Natural killer cell (primary cell): ENCODE data around the gene GZMM. TPM values are rescaled to one million over a fixed set of nuclear protein-coding genes. Genes with fewer than 3 reads are reported as not detected.

Experiments
- ATAC-seq, 3 donors: fragments of 150-1000 bp in 2 of 3; fragments of 200-7000 bp in 1 of 3; cut with Tn5 transposase; 1 replicate in 1 of 3; 2 replicates in 2 of 3; pipeline ENCODE4 v1.10.0; 2021; ENCODE audit warnings: mild to moderate bottlenecking in 2 of 3, moderate library complexity in 2 of 3
- DNase-seq, 2 donors: peaks; one replicate each; pipeline versions ENCODE4 v3.0.0 to v3.0.0-alpha.2; 2013 to 2021; ENCODE audit warnings: mixed read lengths in 1 of 2
- H3K27ac ChIP-seq: one replicate; pipeline ENCODE4 v1.5.1; 2013; ENCODE audit warnings: mild to moderate bottlenecking, low read length
- H3K27me3 ChIP-seq: one replicate; pipeline ENCODE4 v1.6.1; 2013; ENCODE audit warnings: low read length; ENCODE audit not compliant: control insufficient read depth, insufficient read depth
- H3K36me3 ChIP-seq: one replicate; pipeline ENCODE4 v1.6.1; 2013; ENCODE audit warnings: low read length; ENCODE audit not compliant: control insufficient read depth, insufficient read depth
- H3K4me1 ChIP-seq: one replicate; pipeline ENCODE4 v1.6.1; 2013; ENCODE audit warnings: low read length; ENCODE audit not compliant: control insufficient read depth, insufficient read depth
- H3K4me3 ChIP-seq: one replicate; pipeline ENCODE4 v1.5.1; 2013; ENCODE audit warnings: low read length
- H3K9me3 ChIP-seq: one replicate; pipeline ENCODE4 v1.6.1; 2013; ENCODE audit warnings: low read length; ENCODE audit not compliant: control insufficient read depth, insufficient read depth
- H3K27ac Mint-ChIP-seq, 2 donors: one replicate each; pipeline ENCODE4 v1.8.0; 2022; ENCODE audit warnings: mild to moderate bottlenecking in 2 of 2, mixed read lengths in 2 of 2, moderate library complexity in 1 of 2
- H3K27me3 Mint-ChIP-seq, 2 donors: one replicate each; pipeline ENCODE4 v1.8.0; 2022; ENCODE audit warnings: low read depth in 2 of 2, mixed read lengths in 2 of 2
- H3K36me3 Mint-ChIP-seq: one replicate; pipeline ENCODE4 v1.8.0; 2022; ENCODE audit warnings: mixed read lengths
- H3K4me1 Mint-ChIP-seq, 2 donors: one replicate each; pipeline ENCODE4 v1.8.0; 2022; ENCODE audit warnings: mixed read lengths in 2 of 2
- H3K4me3 Mint-ChIP-seq: one replicate; pipeline ENCODE4 v1.8.0; 2022; ENCODE audit warnings: mild to moderate bottlenecking, moderate library complexity, mixed read lengths
- H3K9me3 Mint-ChIP-seq, 2 donors: one replicate each; pipeline ENCODE4 v1.8.0; 2022; ENCODE audit warnings: mixed read lengths in 2 of 2
- CTCF ChIP-seq: fragments of 200-600 bp; IDR thresholded peaks from one replicate; pipeline ENCODE4 v1.8.0; 2022; ENCODE audit warnings: antibody characterized with exemption
- WGBS: methylation state at CpG from one replicate; pipeline ENCODE4 v1.1.7; 2013; ENCODE audit warnings: missing lambda C conversion rate; ENCODE audit not compliant: insufficient coverage; 5-methylcytosine and 5-hydroxymethylcytosine counted together
- intact Hi-C: fragments of 100-400 bp; cut with micrococcal nuclease; formaldehyde crosslinking; loops from one replicate; pipeline ENCODE4 v1.14.2; 2022
- total RNA-seq, 4 donors: library from RNA; stranded (reverse); fragments of 120-200 nt in 1 of 4; gene quantifications; one replicate each; pipeline versions ENCODE4 v1.2.3 to v1.2.4, GENCODE V29; 2013 to 2022

Gene GZMM
- total RNA-seq, 3 donors from 2014 or later (not counting 1 experiment from before 2014, with no cell fraction given), result 186 to 286 (median 253) TPM

DNA sequence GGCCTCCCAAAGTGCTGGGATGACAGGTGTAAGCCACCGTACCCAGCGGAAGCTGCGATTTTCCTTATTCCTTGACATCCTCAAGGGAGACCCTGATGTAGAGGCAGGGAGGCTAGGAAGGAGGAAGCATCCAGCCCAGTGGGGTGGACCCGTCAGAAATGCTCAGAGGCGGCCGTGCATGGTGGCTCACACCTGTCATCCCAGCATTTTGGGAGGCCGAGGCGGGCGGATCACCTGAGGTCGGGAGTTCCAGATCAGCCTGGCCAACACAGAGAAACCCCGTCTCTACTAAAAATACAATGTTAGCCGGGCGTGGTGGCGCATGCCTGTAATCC, 11.6 kb downstream of the GZMM start:
- Histone ChIP-seq H3K9me3 (no peaks in the 10 kb centered on the region), H3K27ac (no peak overlapping the region), H3K27me3 (no peaks in the 10 kb centered on the region), H3K36me3 (no peaks in the 10 kb centered on the region), H3K4me1 (peaks cover 8% of the 10 kb centered on the region), H3K4me3 (no peak overlapping the region)
- Mint-ChIP-seq H3K27me3 (no peaks in the 10 kb centered on the region), H3K4me3 (no peak overlapping the region), H3K9me3 (no peaks in the 10 kb centered on the region), H3K36me3 (no peaks in the 10 kb centered on the region), H3K27ac (no peak overlapping the region), H3K4me1 (peaks cover 0 to 15% of the 10 kb centered on the region in 2 donors)
- WGBS, result 95% methylated on average over 11 of the region's 14 CpGs
- no peak for ATAC-seq
- no peak for DNase-seq
- intact Hi-C loops, result no loop called here
- TF ChIP-seq CTCF, result no peak

GRCh38 chr19:556611-557382, 12.9 kb downstream of the GZMM start:
- Mint-ChIP-seq H3K27me3 (no peaks in the 10 kb centered on the region), H3K36me3 (no peaks in the 10 kb centered on the region), H3K27ac (no peak overlapping the region), H3K4me1 (peaks cover 0 to 8% of the 10 kb centered on the region in 2 donors), H3K9me3 (no peaks in the 10 kb centered on the region), H3K4me3 (no peak overlapping the region)
- TF ChIP-seq CTCF, result no peak
- no peak overlapping the region for H3K27ac ChIP-seq
- intact Hi-C loops, result no loop called here
- no peaks in the 10 kb centered on the region for H3K36me3 ChIP-seq
- H3K27me3 ChIP-seq, result no peaks in the 10 kb centered on the region
- no peaks in the 10 kb centered on the region for H3K9me3 ChIP-seq
- H3K4me1 ChIP-seq, result peaks cover 8% of the 10 kb centered on the region
- WGBS, result 88% methylated on average over 31 of the region's 31 CpGs
- no peak for ATAC-seq
- H3K4me3 ChIP-seq, result no peak overlapping the region
- DNase-seq, result no peak

- H3K27me3 ChIP-seq, result no peaks in the 10 kb centered on the region
- Mint-ChIP-seq H3K9me3 (no peaks in the 10 kb centered on the region), H3K27ac (no peak overlapping the region), H3K27me3 (no peaks in the 10 kb centered on the region), H3K36me3 (no peaks in the 10 kb centered on the region), H3K4me1 (peaks cover 0 to 7% of the 10 kb centered on the region in 2 donors), H3K4me3 (no peak overlapping the region)
- DNase-seq, result no peak
- intact Hi-C loops, result no loop called here
- no peak overlapping the region for H3K27ac ChIP-seq
- no peak overlapping the region for H3K4me3 ChIP-seq
- H3K9me3 ChIP-seq, result no peaks in the 10 kb centered on the region
- peaks cover 8% of the 10 kb centered on the region for H3K4me1 ChIP-seq
- WGBS, result 76% methylated on average over 19 of the region's 21 CpGs
- no peaks in the 10 kb centered on the region for H3K36me3 ChIP-seq
- ATAC-seq, result no peak
- no peak for TF ChIP-seq CTCF
Measured at GRCh38 chr19:558770-559439, 15.1 kb downstream of the GZMM start.
